GM18861 (cell line): ENCODE measurements around the gene RUFY4.

ENCODE experiments used
- ATAC-seq: cut with Tn5 transposase; IDR thresholded peaks from one replicate; pipeline ENCODE4 v1.9.1; 2021; ENCODE audit not compliant: unreplicated experiment

RUFY4 gene

GRCh38 chr2:218138047-218138446, 69.0 kb downstream of the RUFY4 start:
- no peak for ATAC-seq
